IgD-negative memory B cell (primary cell): ENCODE results near the gene CCT4. TPM values are rescaled to one million over a fixed set of nuclear protein-coding genes. Genes with fewer than 3 reads are reported as not detected.
"Not testable (repeated sequence)": the region's sequence is repeated elsewhere in the genome, so short reads cannot be mapped to it uniquely, and the experiment has no call there.

ENCODE experiments used
- H3K27ac Mint-ChIP-seq, 3 donors: one replicate each; pipeline ENCODE4 v1.8.0; 2020 to 2022; ENCODE audit warnings: mild to moderate bottlenecking in 3 of 3, mixed read lengths in 3 of 3, moderate library complexity in 1 of 3
- H3K27me3 Mint-ChIP-seq: one replicate; pipeline ENCODE4 v1.8.0; 2021; ENCODE audit warnings: mixed read lengths
- H3K36me3 Mint-ChIP-seq: one replicate; pipeline ENCODE4 v1.8.0; 2020; ENCODE audit warnings: mild to moderate bottlenecking, mixed read lengths
- H3K4me1 Mint-ChIP-seq, 3 donors: one replicate each; pipeline ENCODE4 v1.8.0; 2020 to 2022; ENCODE audit warnings: mixed read lengths in 3 of 3, mild to moderate bottlenecking in 1 of 3
- H3K4me3 Mint-ChIP-seq, 4 donors: one replicate each; pipeline ENCODE4 v1.8.0; 2020 to 2022; ENCODE audit warnings: mild to moderate bottlenecking in 4 of 4, mixed read lengths in 4 of 4, moderate library complexity in 3 of 4
- H3K9me3 Mint-ChIP-seq, 3 donors: one replicate each; pipeline ENCODE4 v1.8.0; 2020 to 2021; ENCODE audit warnings: mixed read lengths in 3 of 3, mild to moderate bottlenecking in 1 of 3
- polyA plus RNA-seq: library from polyadenylated mRNA; unstranded; fragments of 300-500 nt; fragmentation: Illumina TruSeq; gene quantifications from one replicate; pipeline ENCODE4 v1.2.3, GENCODE V29; 2021

Gene CCT4
- polyA plus RNA-seq, result 116 TPM

- Mint-ChIP-seq H3K27ac (peak within 1 kb of the TSS; percentile 98 to 100 (median 99)), H3K9me3 (no peaks in the 10 kb centered on the region), H3K4me1 (peaks cover 15 to 26% (median 23%) of the 10 kb centered on the region in 3 donors), H3K27me3 (no peaks in the 10 kb centered on the region), H3K4me3 (peak within 1 kb of the TSS; percentile 94 to 100 (median 98)), H3K36me3 (no peaks in the 10 kb centered on the region)
Measured at GRCh38 chr2:61888267-61889055, at the start of gene CCT4. Gene CCT4, minus strand, starts transcription at chr2:61888656. Its CDS starts 149 bp downstream, at chr2:61888507.

GRCh38 chr2:61937886-61938285 is 49.4 kb upstream of the CCT4 start:
- Mint-ChIP-seq H3K9me3 (no peaks in the 10 kb centered on the region), H3K36me3 (peaks cover 2% of the 10 kb centered on the region), H3K4me1 (peaks cover 0 to 4% (median 1%) of the 10 kb centered on the region in 3 donors), H3K27me3 (no peaks in the 10 kb centered on the region), H3K4me3 (no peak overlapping the region), H3K27ac (no peak overlapping the region)

- Mint-ChIP-seq H3K4me3 (no peak overlapping the region), H3K27me3 (no peaks in the 10 kb centered on the region), H3K4me1 (peaks cover 1 to 4% (median 2%) of the 10 kb centered on the region in 3 donors), H3K9me3 (no peaks in the 10 kb centered on the region), H3K27ac (no peak overlapping the region), H3K36me3 (peaks cover 4% of the 10 kb centered on the region)
Measured at GRCh38 chr2:61937098-61937497, 48.6 kb upstream of the CCT4 start.

GRCh38 chr2:61928826-61929461 is 40.5 kb upstream of the CCT4 start:
- no peak overlapping the region for H3K4me3 Mint-ChIP-seq

GRCh38 chr2:61926531-61927477 is 38.3 kb upstream of the CCT4 start:
- H3K9me3 Mint-ChIP-seq, result no peaks in the 10 kb centered on the region
- no peaks in the 10 kb centered on the region for H3K27me3 Mint-ChIP-seq
- H3K4me3 Mint-ChIP-seq, result no peak overlapping the region
- H3K36me3 Mint-ChIP-seq, result peaks cover 13% of the 10 kb centered on the region
- H3K27ac Mint-ChIP-seq, result no peak overlapping the region
- H3K4me1 Mint-ChIP-seq, result peaks cover 2 to 9% (median 4%) of the 10 kb centered on the region in 3 donors

More at GRCh38 chr2:61928826-61929461, 40.5 kb upstream of the CCT4 start:
- H3K4me1 Mint-ChIP-seq, result peaks cover 4 to 6% (median 4%) of the 10 kb centered on the region in 3 donors
- H3K36me3 Mint-ChIP-seq, result peaks cover 11% of the 10 kb centered on the region
- no peaks in the 10 kb centered on the region for H3K9me3 Mint-ChIP-seq
- H3K27me3 Mint-ChIP-seq, result no peaks in the 10 kb centered on the region
- H3K27ac Mint-ChIP-seq, result no peak overlapping the region

- Mint-ChIP-seq H3K4me3 (no peak overlapping the region), H3K27me3 (no peaks in the 10 kb centered on the region), H3K27ac (no peak overlapping the region), H3K36me3 (peaks cover 10% of the 10 kb centered on the region), H3K9me3 (no peaks in the 10 kb centered on the region), H3K4me1 (peaks cover 2 to 9% (median 4%) of the 10 kb centered on the region in 3 donors)
Measured at GRCh38 chr2:61924895-61925663, 36.6 kb upstream of the CCT4 start.

GRCh38 chr2:61922714-61923113 is 34.3 kb upstream of the CCT4 start:
- Mint-ChIP-seq H3K9me3 (no peaks in the 10 kb centered on the region), H3K4me1 (peaks cover 2 to 9% (median 4%) of the 10 kb centered on the region in 3 donors), H3K27me3 (no peaks in the 10 kb centered on the region), H3K4me3 (no peak overlapping the region), H3K27ac (no peak overlapping the region), H3K36me3 (peaks cover 10% of the 10 kb centered on the region)

GRCh38 chr2:61920548-61920947 is 32.1 kb upstream of the CCT4 start:
- Mint-ChIP-seq H3K4me1 (peaks cover 0 to 3% (median 2%) of the 10 kb centered on the region in 3 donors), H3K4me3 (no peak overlapping the region), H3K27me3 (no peaks in the 10 kb centered on the region), H3K36me3 (peaks cover 9% of the 10 kb centered on the region), H3K27ac (no peak overlapping the region), H3K9me3 (no peaks in the 10 kb centered on the region)

- not testable (repeated sequence) for H3K27me3 Mint-ChIP-seq, H3K4me1 Mint-ChIP-seq, H3K4me3 Mint-ChIP-seq, H3K9me3 Mint-ChIP-seq, H3K36me3 Mint-ChIP-seq
- H3K27ac Mint-ChIP-seq, result peak overlapping the region in 1 of 3 donors; percentile 81
Measured at GRCh38 chr2:61914794-61915193, 26.3 kb upstream of the CCT4 start.

GRCh38 chr2:61911510-61911909 is 23.1 kb upstream of the CCT4 start:
- peaks cover 3% of the 10 kb centered on the region for H3K36me3 Mint-ChIP-seq
- H3K27ac Mint-ChIP-seq, result no peak overlapping the region
- no peaks in the 10 kb centered on the region for H3K27me3 Mint-ChIP-seq
- no peak overlapping the region for H3K4me3 Mint-ChIP-seq
- no peaks in the 10 kb centered on the region for H3K9me3 Mint-ChIP-seq
- peaks cover 13 to 14% (median 14%) of the 10 kb centered on the region in 3 donors for H3K4me1 Mint-ChIP-seq

- no peaks in the 10 kb centered on the region for H3K27me3 Mint-ChIP-seq
- no peak overlapping the region for H3K27ac Mint-ChIP-seq
- H3K4me3 Mint-ChIP-seq, result no peak overlapping the region
- H3K4me1 Mint-ChIP-seq, result peaks cover 15 to 19% (median 19%) of the 10 kb centered on the region in 3 donors
- peaks cover 3% of the 10 kb centered on the region for H3K36me3 Mint-ChIP-seq
- no peaks in the 10 kb centered on the region for H3K9me3 Mint-ChIP-seq
Measured at GRCh38 chr2:61910603-61911002, 22.1 kb upstream of the CCT4 start.

- Mint-ChIP-seq H3K27ac (peak overlapping the region in 1 of 3 donors; percentile 17), H3K27me3 (no peaks in the 10 kb centered on the region), H3K4me3 (peak overlapping the region in 2 of 4 donors; percentile 0 to 51), H3K9me3 (no peaks in the 10 kb centered on the region), H3K36me3 (peaks cover 3% of the 10 kb centered on the region), H3K4me1 (peaks cover 14 to 25% (median 19%) of the 10 kb centered on the region in 3 donors)
Measured at GRCh38 chr2:61909116-61909515, 20.7 kb upstream of the CCT4 start.

- Mint-ChIP-seq H3K36me3 (no peaks in the 10 kb centered on the region), H3K27me3 (no peaks in the 10 kb centered on the region), H3K9me3 (no peaks in the 10 kb centered on the region), H3K4me3 (peak overlapping the region; percentile 90 to 98 (median 96)), H3K4me1 (peaks cover 7 to 21% (median 15%) of the 10 kb centered on the region in 3 donors), H3K27ac (peak overlapping the region in 2 of 3 donors; percentile 70 to 78)
Measured at GRCh38 chr2:61906186-61906470, 17.7 kb upstream of the CCT4 start.
